Astrocyte of the spinal cord (primary cell): ENCODE measurements around the gene MC1R.

ENCODE experiments used
- DNase-seq: peaks from one replicate; pipeline ENCODE4 v3.0.0; 2011; ENCODE audit warnings: low read depth, low spot score
- H3K4me3 ChIP-seq: 2 replicates; pipeline ENCODE4 v1.5.1; 2011; ENCODE audit warnings: low read depth, mild to moderate bottlenecking, low read length, moderate library complexity
- CTCF ChIP-seq: IDR thresholded peaks from 2 replicates; pipeline ENCODE4 v1.5.1; 2012; ENCODE audit warnings: low read depth, mild to moderate bottlenecking, low read length, inconsistent platforms
- in situ Hi-C: cut with HindIII; loops from 2 replicates; pipeline ENCODE4 v1.10.0; 2017; ENCODE audit warnings: low sequenced_read_pairs

MC1R gene

GRCh38 chr16:89898201-89898967 lies 20.3 kb upstream of the MC1R start:
- no peak for DNase-seq
- no peak for TF ChIP-seq CTCF
- in situ Hi-C loops = no loop called here
- no peak overlapping the region for H3K4me3 ChIP-seq

GRCh38 chr16:89899879-89900481 lies 18.7 kb upstream of the MC1R start:
- no peak for DNase-seq
- TF ChIP-seq CTCF = no peak
- in situ Hi-C loops = no loop called here
- H3K4me3 ChIP-seq = no peak overlapping the region

- no peak for DNase-seq
- H3K4me3 ChIP-seq = no peak overlapping the region
- in situ Hi-C loops = no loop called here
- no peak for TF ChIP-seq CTCF
These were observed 17.8 kb upstream of the MC1R start for GRCh38 chr16:89900885-89901284.

- TF ChIP-seq CTCF = no peak
- DNase-seq = no peak
- in situ Hi-C loops = no loop called here
- no peak overlapping the region for H3K4me3 ChIP-seq
These were observed 15.7 kb upstream of the MC1R start for GRCh38 chr16:89902980-89903379.

GRCh38 chr16:89903908-89904515 lies 14.7 kb upstream of the MC1R start:
- TF ChIP-seq CTCF = no peak
- DNase-seq = no peak
- no peak overlapping the region for H3K4me3 ChIP-seq
- in situ Hi-C loops = no loop called here

- TF ChIP-seq CTCF = no peak
- DNase-seq = no peak
- in situ Hi-C loops = no loop called here
- no peak overlapping the region for H3K4me3 ChIP-seq
These were observed 13.8 kb upstream of the MC1R start for GRCh38 chr16:89904606-89905510.
